GM21723 (cell line): ENCODE results near the gene CCDC73.
A peak's percentile ranks its signal among the peaks of the same experiment; 100 is the strongest.
"Not testable (repeated sequence)": the region's sequence is repeated elsewhere in the genome, so short reads cannot be mapped to it uniquely, and the experiment has no call there.

Source experiments
- ATAC-seq: cut with Tn5 transposase; IDR thresholded peaks from one replicate; pipeline ENCODE4 v1.9.1; 2021; ENCODE audit warnings: mild to moderate bottlenecking, moderate library complexity; ENCODE audit not compliant: unreplicated experiment

Gene CCDC73

DNA sequence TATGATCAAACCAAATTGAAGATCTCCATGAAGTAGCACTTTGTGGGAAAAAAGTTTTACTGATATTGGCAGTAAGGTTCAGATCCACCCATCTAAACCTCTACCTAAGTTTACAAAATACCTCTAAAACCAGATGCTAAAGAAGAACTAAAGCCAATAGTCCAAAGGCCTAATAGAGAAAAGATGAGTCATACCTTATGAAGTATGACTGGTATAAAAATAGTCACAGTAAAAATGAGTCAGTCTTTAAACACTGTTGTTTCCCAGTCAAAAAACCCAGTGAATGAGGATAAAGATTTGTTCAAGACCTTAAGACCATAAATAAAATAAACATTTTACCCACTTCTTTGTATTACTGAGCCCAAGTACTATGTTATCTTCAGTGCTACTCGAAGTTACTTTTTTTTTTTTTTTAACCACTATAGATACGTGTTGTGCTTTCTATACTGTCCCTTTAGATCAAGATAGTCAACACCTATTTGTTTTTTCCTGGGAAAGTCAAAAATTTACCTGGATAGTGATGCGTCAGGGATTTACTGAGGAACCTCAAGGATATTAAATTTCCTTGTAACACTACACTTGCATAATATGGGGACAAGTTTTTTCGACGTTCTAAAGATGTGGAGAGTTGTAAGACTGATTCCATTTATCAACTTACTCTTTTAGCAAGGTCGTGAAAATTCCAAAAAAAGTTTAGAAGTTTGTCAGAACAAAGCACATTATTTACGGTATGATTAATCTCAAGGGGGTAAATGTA is 87.3 kb downstream of the CCDC73 start:
- peak; percentile 97 for ATAC-seq

DNA sequence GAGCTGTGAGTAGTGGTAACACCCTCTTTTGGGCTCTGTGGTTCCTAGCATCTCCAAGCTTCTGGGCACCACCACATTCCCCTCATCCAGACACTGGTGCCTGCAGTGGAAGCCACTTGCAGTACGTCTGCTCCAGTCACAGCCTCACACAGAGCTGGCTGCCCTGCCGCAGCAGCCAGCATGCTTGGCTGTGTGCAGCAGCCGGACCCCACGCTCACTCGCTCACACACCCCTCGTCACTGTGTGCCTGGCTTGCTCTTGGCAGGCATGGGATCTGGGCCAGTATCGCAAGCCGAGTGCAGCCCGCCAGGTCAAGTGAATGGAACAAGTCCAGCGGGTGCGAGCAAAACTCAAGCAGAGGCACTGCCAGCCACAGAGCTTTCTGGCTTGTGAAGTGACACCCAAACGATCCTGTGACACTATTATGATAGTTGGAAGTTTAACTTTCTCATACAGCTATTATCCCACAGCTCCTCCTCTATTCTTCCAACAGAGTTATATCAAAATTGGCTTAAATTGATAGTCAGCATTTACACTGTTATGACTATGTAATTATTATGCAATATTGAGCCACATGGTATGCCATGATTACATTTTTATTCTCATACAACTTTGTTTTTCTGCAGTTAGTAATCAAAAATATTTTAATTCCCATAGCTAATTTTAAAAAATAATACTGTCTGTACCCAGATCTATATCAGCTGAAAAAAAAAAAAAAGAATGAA is 89.0 kb downstream of the CCDC73 start:
- ATAC-seq: no peak

- no peak for ATAC-seq
Measured at GRCh38 chr11:32704775-32705174, 89.7 kb downstream of the CCDC73 start.

DNA sequence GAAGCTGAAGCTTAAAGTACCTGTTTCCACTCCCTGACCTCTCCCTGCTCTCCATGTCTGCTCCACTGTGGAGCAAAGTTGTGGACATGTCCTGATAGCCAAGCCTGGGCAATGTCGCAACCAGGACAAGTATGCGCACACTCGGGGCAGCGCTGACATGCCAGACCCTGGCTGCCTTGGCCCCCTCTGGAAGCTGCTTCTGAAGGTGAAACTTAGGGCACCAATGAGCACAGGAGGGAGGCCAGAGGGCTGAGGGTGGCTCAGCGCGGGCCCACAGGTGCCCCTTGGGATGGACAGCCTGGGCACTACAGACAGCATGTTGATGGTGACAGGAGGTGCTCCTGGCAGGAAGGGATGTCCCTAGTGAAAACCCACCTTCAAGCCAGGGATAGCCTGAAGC is 90.2 kb downstream of the CCDC73 start:
- no peak for ATAC-seq

DNA sequence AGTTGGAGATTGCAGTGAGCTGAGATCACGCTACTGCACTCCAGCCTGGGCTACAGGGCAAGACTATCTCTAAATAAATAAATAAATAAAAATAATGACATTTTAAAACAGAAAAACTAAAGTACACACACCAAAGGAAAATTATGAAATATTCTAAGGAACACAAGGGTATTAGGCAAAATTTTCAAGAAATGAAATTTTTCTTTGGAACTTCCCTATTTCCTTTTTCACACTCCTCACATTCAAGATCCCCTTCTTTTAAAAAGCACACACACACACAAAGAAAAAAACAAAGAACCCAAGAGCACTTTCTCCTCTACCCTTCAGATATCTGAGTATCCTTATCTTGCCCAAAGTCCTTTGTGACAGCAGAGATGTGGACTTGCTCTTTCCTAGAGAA is 92.8 kb downstream of the CCDC73 start:
- ATAC-seq: no peak

DNA sequence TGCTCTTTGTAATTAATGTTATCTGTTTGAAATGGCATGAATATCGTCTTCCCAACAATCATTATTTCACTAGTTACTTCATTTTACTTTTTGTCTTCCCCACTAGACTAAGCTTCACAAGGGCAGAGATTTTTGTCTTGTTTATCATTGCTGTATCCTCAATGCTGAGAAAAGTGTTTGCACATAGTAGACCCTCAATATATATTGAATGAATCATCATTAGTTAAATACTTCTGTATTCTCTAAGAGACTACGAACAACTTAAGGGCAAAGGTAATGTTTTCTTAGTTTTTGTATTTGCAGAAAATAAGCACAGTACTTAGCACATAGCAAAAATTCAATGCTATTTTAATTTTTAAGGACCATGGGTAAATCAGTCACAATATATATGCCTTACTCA is 95.9 kb downstream of the CCDC73 start:
- ATAC-seq: no peak

DNA sequence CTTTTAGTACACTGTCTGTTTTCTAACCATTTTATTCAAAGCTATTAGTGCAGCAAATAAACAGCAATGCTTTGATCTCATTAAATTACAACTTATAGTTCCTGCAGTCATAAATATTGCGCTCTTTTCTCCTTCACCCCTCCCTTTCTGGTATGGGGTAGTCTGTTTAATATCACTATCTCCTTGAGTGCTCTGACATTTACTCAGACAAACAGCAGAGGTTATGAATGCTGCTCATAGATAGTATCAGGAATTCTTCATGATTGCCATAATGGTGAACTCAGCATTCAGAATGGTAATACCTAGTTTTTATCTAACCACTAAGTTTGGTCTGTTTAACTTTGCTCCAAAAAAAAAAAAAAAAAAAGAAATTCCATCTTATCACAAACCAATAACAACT is 123.4 kb downstream of the CCDC73 start:
- ATAC-seq: no peak

DNA sequence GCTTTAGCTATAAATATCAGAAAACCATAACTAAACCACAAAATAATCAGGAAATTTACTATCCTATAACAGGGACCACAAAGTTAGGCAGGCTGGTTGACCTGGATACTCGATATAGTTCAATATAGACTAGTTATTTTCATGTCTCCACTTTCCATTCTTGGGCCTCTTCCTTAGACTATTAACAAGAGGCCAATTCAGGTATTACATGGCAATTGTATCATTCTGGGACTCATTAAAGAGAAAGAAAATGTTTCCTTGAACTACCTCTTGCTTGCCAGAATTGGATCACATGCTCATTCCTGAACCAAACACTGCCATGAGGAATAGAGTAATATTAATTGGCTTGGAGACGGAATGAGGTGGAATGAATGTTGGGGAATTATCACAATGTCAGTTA is 134.8 kb downstream of the CCDC73 start:
- no peak for ATAC-seq

- ATAC-seq: no peak
Measured at GRCh38 chr11:32658639-32659406, 135.6 kb downstream of the CCDC73 start.

DNA sequence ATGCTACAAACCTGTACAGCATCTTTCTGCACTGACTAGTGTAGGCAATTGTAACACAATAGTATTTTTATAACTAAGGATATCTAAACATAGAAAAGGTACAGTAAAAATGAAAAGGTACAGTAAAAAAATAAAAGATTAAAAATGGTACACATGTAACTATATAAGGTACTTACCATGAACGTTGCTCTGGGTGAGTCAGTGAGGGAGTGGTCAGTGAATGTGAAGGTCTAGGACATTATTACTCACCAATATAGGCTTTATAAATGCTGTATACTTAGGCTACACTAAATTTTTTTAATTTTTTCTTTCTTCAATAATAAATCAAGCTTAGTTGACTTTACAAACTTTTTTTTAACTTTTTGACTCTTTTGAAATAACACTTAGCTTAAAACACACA is 150.9 kb downstream of the CCDC73 start:
- no peak for ATAC-seq

GRCh38 chr11:32641361-32641760 is 153.1 kb downstream of the CCDC73 start:
- no peak for ATAC-seq

- ATAC-seq: no peak
Measured at GRCh38 chr11:32635819-32636218, 158.6 kb downstream of the CCDC73 start.

DNA sequence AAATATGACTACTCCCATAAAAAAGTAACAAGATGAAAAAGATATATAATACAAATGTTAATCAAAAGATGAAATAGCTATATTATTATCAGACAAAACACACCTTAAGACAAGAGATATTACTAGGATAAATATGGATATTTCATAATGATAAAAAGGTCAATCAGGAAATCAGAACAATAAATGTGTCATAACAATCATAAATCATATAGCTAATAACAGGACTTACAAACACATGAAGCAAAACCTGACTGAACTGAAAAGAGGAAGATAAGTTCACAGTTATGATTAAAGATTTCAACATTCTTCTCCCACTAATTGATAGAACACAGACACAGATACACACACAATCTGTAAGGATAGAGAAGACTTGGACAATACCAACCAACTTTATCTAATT is 163.6 kb downstream of the CCDC73 start:
- ATAC-seq: no peak

GRCh38 chr11:32616903-32617302 is 177.6 kb downstream of the CCDC73 start:
- ATAC-seq: no peak

DNA sequence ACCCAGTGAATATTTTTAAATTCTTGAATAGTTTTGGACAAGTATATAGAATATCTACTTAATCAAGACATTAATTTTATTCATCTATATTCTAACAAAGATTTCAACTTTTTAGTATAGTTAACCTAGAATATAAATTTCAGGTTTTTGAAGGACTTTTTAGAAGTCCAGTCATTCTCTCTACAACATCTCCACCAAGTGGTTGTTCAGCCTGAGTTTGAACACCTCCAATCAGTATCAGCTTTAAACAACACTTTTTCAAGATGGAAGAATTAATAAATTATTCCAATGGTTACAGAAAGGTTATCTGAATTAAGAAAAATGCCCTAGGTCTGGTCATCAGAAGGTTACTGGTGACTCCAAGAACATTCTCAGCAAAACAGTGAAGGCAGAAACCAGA is 179.0 kb downstream of the CCDC73 start:
- no peak for ATAC-seq

DNA sequence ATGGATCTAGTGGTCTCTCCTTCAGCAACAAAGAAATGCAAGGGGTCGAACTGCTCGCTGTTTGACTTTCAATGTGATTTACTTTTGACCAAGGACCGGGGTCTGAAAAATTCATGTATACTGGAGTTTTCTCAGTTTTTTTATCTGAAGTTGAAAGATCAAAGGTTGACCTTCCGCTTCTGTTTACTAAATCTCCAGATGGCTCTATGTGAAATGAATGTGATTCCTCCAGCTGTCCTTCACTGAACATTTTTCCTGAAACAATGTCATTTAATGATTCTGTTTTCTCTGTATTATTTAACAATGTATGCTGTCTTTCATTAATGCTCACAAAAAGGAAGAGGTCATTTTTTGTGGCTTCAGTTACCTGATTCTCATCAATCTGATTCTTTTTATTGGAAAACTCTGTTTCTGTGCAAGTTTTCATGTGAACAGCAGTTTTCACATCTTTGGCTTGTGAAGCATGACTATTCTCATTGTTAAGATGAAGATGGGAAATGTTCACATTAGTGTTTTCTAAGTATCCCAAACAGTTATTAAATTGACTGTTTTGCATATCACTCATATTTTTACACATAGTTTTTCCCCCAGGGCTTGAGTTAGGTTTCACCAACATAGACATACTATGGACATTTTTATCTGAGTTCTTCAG is 180.8 kb downstream of the CCDC73 start:
- ATAC-seq: no peak

DNA sequence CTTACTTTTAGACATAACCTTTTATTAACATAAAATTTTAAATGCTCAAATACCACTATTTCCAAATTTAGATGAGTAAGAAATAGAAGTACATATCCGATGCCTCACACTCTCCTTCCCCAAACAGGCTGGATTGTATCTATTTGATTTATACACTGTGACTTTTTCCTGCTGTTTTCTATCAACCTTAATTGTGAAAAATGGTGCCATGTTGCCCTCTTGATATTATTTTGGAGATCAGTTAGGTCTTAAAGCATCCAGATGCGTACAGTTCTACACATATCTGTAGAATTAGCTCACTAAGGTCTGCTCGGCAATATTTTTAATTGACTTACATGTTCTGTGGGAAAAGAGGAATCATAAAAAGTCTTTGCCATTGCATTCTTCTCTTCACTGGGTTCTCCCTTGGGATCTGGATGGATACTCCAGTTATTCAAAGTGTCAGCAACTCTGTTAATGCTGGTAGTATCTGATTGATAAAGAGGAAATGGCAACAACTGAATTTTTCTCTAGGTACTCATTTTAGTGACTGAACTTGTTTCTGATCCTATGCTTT is 183.6 kb downstream of the CCDC73 start:
- no peak for ATAC-seq

- not testable (repeated sequence) for ATAC-seq
Measured at GRCh38 chr11:32608826-32609225, 185.6 kb downstream of the CCDC73 start.

- no peak for ATAC-seq
Measured at GRCh38 chr11:32606220-32606619, 188.2 kb downstream of the CCDC73 start.

DNA sequence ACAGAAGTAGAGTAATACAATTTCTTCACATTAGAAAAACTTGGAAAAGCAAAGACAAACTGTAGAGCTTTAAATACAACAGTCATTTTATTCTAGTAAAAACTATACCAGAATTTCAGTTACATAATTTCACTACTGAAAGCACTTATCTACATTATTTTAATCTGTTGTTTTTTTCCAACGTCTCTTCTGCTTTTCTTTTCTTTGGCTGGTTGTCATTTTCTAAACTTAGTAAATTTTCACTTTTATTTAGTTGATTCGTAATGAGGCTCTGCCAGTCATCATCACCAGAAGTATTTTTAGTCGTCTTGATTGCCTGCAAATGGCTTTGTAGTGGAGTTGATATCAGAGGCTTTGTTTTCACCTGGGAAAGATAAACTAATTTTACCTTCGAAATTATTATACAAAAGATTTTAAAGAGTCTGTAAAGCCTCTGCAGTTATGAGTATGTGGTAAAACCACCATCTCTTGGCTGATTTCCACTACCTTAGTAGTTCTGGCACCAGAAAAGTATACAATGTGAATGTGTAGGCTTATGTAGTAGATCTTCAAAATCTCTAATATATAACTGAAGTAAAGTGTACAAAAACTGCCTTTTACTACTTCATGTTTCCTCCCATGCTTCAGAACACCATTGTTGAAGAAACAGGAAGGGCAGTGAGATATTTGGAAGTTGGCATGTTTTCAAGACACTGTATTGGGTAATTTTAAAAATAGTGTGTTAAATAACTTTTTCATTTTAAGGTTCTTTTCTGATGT is 191.6 kb downstream of the CCDC73 start:
- ATAC-seq: no peak
